Muscle layer of duodenum (tissue), 2 donors: Measurements from ENCODE around the gene STX18.
A peak's percentile ranks its signal among the peaks of the same experiment; 100 is the strongest.

Experiments used
- H3K27ac ChIP-seq: one replicate; pipeline ENCODE4 v1.7.0; 2013; ENCODE audit warnings: mild to moderate bottlenecking, low read length
- H3K27me3 ChIP-seq: one replicate; pipeline ENCODE4 v1.7.0; 2013; ENCODE audit warnings: low read depth, mild to moderate bottlenecking, control low read depth, low read length
- H3K36me3 ChIP-seq, 2 donors: one replicate each; pipeline ENCODE4 v1.7.0; 2013; ENCODE audit warnings: low read length in 2 of 2, control low read depth in 1 of 2, mild to moderate bottlenecking in 1 of 2; ENCODE audit not compliant: insufficient read depth in 2 of 2, control insufficient read depth in 1 of 2
- H3K4me1 ChIP-seq, 2 donors: one replicate each; pipeline ENCODE4 v1.7.0; 2013; ENCODE audit warnings: low read length in 2 of 2, mild to moderate bottlenecking in 2 of 2, control low read depth in 1 of 2, moderate library complexity in 1 of 2; ENCODE audit not compliant: insufficient read depth in 2 of 2, control insufficient read depth in 1 of 2
- H3K4me3 ChIP-seq, 2 donors: one replicate each; pipeline ENCODE4 v1.7.0; 2013; ENCODE audit warnings: low read length in 2 of 2, low read depth in 1 of 2, mild to moderate bottlenecking in 1 of 2
- H3K9me3 ChIP-seq, 2 donors: one replicate each; pipeline ENCODE4 v1.7.0; 2013; ENCODE audit warnings: low read length in 2 of 2, control low read depth in 1 of 2, mild to moderate bottlenecking in 1 of 2; ENCODE audit not compliant: control insufficient read depth in 1 of 2
- donor health status: healthy.

STX18 gene

GRCh38 chr4:4394644-4395043 is 147.2 kb downstream of the STX18 start:
- Histone ChIP-seq H3K27me3 (peaks cover 12% of the 10 kb centered on the region), H3K27ac (no peak overlapping the region), H3K4me1 (no peaks in the 10 kb centered on the region), H3K36me3 (no peaks in the 10 kb centered on the region), H3K9me3 (peaks cover 0 to 5% of the 10 kb centered on the region in 2 donors), H3K4me3 (no peak overlapping the region)

GRCh38 chr4:4392501-4393183 is 149.2 kb downstream of the STX18 start:
- Histone ChIP-seq H3K9me3 (no peaks in the 10 kb centered on the region), H3K36me3 (no peaks in the 10 kb centered on the region), H3K4me1 (peaks cover 0 to 9% of the 10 kb centered on the region in 2 donors), H3K4me3 (no peak overlapping the region), H3K27ac (no peak overlapping the region), H3K27me3 (peaks cover 18% of the 10 kb centered on the region)

GRCh38 chr4:4391866-4392265 is 150.0 kb downstream of the STX18 start:
- Histone ChIP-seq H3K9me3 (no peaks in the 10 kb centered on the region), H3K36me3 (no peaks in the 10 kb centered on the region), H3K27ac (no peak overlapping the region), H3K4me1 (peaks cover 0 to 17% of the 10 kb centered on the region in 2 donors), H3K4me3 (no peak overlapping the region), H3K27me3 (peaks cover 19% of the 10 kb centered on the region)

GRCh38 chr4:4390515-4391240 is 151.2 kb downstream of the STX18 start:
- Histone ChIP-seq H3K27me3 (peaks cover 28% of the 10 kb centered on the region), H3K27ac (no peak overlapping the region), H3K36me3 (no peaks in the 10 kb centered on the region), H3K4me3 (no peak overlapping the region), H3K4me1 (peaks cover 0 to 29% of the 10 kb centered on the region in 2 donors), H3K9me3 (no peaks in the 10 kb centered on the region)

- Histone ChIP-seq H3K27ac (no peak overlapping the region), H3K4me1 (peaks cover 0 to 29% of the 10 kb centered on the region in 2 donors), H3K9me3 (no peaks in the 10 kb centered on the region), H3K36me3 (no peaks in the 10 kb centered on the region), H3K27me3 (peaks cover 32% of the 10 kb centered on the region), H3K4me3 (no peak overlapping the region)
These were observed 151.8 kb downstream of the STX18 start for GRCh38 chr4:4390046-4390445.

GRCh38 chr4:4388836-4389575 is 152.8 kb downstream of the STX18 start:
- H3K9me3 ChIP-seq = no peaks in the 10 kb centered on the region

GRCh38 chr4:4388311-4388790 is 153.5 kb downstream of the STX18 start:
- H3K4me1 ChIP-seq = peaks cover 0 to 29% of the 10 kb centered on the region in 2 donors
- peak overlapping the region in 1 of 2 donors; percentile 73 for H3K4me3 ChIP-seq
- no peaks in the 10 kb centered on the region for H3K9me3 ChIP-seq
- peaks cover 27% of the 10 kb centered on the region for H3K27me3 ChIP-seq
- no peaks in the 10 kb centered on the region for H3K36me3 ChIP-seq
- no peak overlapping the region for H3K27ac ChIP-seq

More at GRCh38 chr4:4388836-4389575, 152.8 kb downstream of the STX18 start:
- Histone ChIP-seq H3K27ac (no peak overlapping the region), H3K27me3 (peaks cover 33% of the 10 kb centered on the region), H3K4me3 (no peak overlapping the region), H3K4me1 (peaks cover 0 to 29% of the 10 kb centered on the region in 2 donors), H3K36me3 (no peaks in the 10 kb centered on the region)

GRCh38 chr4:4387531-4388310 is 154.1 kb downstream of the STX18 start:
- H3K4me3 ChIP-seq = peak overlapping the region in 1 of 2 donors; percentile 73
- peaks cover 24% of the 10 kb centered on the region for H3K27me3 ChIP-seq
- H3K36me3 ChIP-seq = no peaks in the 10 kb centered on the region
- no peaks in the 10 kb centered on the region for H3K9me3 ChIP-seq
- no peak overlapping the region for H3K27ac ChIP-seq
- peaks cover 0 to 29% of the 10 kb centered on the region in 2 donors for H3K4me1 ChIP-seq

- no peaks in the 10 kb centered on the region for H3K9me3 ChIP-seq
- H3K27me3 ChIP-seq = peaks cover 24% of the 10 kb centered on the region
- H3K27ac ChIP-seq = no peak within 1 kb of the TSS
- H3K4me1 ChIP-seq = peaks cover 0 to 29% of the 10 kb centered on the region in 2 donors
- H3K4me3 ChIP-seq = peak within 1 kb of the TSS; percentile 7 to 73
- H3K36me3 ChIP-seq = no peaks in the 10 kb centered on the region
These were observed 155.0 kb downstream of the STX18 start, which contains the start of gene NSG1 for GRCh38 chr4:4386736-4387392. Gene NSG1 (plus strand): TSS chr4:4387102. CDS start chr4:4387630, 528 bp downstream.

- H3K27me3 ChIP-seq = peaks cover 24% of the 10 kb centered on the region
- H3K4me3 ChIP-seq = peak overlapping the region; percentile 7 to 73
- H3K4me1 ChIP-seq = peaks cover 0 to 29% of the 10 kb centered on the region in 2 donors
- H3K9me3 ChIP-seq = no peaks in the 10 kb centered on the region
- no peak overlapping the region for H3K27ac ChIP-seq
- no peaks in the 10 kb centered on the region for H3K36me3 ChIP-seq
These were observed 155.5 kb downstream of the STX18 start for GRCh38 chr4:4386296-4386735.
